ENCODE data around the gene NPPC.

The NPPC gene

DNA sequence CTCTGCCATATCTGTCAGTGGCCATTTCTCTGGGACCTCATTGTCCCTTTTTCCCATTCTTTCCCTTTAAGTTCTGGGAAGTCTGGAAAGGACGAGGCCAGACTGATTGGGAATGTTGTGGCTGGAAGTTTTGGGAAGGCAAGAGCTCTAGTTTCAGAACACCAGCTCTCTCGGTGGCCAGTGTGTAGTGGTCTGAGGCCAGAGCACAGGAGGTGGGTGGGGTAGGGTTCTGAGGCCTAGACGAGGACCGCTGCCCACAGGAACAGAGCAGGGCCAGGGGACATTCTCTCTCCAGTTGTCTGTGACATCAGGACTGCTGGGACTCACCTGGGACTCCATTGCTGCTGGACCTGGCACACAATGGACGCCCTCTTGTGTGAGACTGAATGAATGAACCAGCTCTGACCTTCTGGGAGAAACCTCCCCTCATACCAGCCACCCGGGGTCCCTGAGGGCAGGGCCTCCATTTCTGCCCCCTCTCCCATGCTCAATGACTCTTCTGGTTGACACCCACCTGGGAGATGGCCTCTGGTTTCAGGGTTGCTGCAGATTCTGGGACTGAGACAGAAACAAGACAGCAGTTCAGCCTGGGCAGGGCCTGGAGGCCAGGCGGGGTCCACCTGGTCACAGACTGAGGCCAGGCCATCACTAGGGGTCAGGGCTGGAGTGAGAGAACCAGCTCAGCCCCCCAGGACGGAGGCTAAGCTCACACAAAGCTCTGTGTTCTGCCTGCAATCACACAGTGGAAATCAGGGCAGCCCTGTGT, 8.4 kb upstream of the NPPC start:
- FAIRE-seq: no peak

DNA sequence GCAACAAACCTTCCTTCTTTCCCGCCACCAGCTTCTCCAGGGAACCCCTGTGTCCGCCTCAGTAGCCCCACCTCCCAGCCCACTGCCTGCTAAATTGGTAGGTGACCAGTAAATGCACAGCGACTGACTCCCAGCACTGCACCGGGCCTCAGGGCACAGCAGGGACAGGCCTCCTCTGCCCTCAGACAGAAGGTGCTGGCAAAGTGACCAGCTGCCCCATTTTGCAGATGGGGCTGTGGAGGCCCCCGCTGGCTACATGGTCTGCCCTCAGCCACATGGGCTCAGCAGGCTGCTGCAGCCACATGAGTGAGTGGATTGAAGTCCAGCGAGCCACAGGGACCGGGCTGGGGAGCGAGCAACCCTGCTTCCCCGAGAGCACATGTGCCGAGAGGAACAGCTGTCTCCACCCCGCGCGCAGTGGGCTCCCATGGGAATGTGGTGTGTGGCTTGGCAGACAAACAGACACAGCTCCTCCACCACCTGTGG, 7.8 kb upstream of the NPPC start:
- no peak for FAIRE-seq

DNA sequence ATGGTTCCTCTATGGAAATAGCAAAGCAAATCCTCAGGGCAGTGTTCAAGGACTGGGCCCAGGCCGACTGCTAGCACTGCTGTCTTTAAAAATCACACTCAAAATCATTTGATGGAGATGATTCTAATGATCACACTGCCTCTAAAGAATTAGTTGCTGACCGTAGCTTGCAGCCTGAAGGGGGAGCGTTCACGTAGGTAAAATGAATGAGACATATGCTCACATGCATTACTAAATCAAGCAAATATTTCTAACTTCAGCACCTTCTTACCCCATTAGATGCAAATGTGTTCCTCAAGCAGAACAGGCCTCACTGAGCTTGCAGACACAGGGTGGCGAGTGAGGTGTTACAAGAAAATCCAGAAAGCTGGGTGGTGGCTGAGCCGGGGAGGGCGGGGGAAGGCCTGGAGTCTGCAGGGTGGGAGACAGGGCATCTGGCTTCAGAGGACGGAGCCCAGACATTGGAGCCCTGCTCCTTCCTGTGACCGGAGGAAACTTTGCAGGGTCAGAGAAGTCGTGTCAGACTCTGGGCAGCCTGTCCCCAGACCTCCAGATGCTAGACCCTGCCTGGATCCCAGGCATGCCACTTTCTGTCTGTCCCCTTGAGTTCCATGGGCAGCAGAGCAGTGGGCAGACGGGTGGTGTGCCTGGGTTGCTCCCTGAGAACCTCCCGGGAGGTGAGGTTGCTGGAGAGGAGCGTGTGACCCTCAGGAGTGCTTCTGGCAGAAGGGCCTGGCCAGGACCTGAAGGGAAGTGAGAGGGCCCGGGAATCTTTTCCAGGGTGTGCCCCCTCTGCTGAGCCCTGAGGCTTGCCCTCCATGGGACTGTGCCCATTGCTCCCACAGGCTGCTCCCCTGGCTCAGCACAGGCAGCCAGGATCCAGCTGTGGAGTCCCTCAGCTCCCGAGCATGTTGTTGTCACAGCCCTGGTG, 7.1 kb upstream of the NPPC start:
- no peak for FAIRE-seq

DNA sequence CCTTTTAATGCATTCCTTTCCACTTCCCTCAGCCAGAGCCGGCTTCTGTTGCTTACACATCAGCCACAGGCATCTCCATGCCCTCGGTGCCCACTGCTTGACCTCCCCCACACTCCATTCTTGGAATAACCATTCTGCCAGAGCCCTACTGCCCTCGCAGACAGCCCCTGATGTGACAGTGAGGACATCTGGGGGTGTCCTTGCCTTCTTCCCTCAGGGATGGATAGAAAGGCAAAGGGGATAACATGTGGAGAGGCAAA, 6.4 kb upstream of the NPPC start:
- no peak for FAIRE-seq

DNA sequence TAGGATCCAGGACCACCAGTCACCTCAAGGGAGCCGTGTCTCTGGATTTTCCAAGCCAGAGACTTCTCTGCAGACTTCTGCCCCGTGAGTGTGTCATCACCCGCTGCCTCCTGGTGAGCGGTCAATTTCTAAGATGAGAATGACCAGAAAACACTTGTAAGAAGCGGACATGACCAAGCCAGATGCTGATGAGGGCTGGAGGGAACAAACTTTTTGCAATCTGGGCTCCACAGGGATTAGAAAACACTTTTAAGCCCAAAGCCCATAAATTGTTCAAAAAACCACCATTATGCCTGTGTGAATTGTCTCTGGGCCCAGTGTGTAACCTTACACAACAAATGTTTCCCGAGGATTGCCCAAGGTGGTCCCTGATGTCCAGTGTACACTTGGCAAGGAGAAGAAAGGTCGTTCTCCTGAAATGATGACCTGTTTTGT, 5.3 kb upstream of the NPPC start:
- FAIRE-seq: no peak

DNA sequence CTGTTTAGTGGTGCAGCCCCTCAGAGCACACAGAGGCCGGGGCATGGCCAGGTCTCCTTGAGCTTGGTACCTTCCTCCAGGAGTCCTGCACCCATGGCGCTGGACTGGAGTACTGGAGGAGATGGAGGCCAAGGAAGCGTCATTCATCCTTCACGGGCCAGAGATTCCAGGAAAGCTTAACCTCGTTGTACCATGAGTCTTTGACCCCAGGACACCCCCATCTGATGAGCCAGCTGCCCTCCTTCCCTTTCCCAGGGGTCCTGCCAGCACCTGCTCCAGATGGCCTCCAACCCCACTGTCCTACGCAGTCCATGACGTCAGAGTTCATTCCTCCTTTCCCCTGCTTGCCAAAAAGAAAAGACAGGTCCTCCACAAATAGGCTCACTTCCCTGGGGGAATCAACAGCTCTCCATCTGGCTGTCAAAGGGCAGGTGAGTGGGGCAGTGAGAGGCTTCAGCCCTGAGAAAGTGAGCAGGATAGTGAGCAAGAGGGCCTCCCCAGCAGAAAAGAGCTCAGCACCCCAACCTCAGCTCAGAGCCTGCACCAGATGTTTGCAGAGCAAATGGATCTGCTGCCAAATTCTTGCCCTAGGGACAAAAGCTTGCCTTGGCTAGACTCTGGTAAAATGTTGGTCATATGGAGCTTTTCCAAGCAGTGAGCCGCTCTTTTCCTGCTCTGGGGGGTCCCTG, 4.5 kb upstream of the NPPC start:
- no peak for FAIRE-seq

DNA sequence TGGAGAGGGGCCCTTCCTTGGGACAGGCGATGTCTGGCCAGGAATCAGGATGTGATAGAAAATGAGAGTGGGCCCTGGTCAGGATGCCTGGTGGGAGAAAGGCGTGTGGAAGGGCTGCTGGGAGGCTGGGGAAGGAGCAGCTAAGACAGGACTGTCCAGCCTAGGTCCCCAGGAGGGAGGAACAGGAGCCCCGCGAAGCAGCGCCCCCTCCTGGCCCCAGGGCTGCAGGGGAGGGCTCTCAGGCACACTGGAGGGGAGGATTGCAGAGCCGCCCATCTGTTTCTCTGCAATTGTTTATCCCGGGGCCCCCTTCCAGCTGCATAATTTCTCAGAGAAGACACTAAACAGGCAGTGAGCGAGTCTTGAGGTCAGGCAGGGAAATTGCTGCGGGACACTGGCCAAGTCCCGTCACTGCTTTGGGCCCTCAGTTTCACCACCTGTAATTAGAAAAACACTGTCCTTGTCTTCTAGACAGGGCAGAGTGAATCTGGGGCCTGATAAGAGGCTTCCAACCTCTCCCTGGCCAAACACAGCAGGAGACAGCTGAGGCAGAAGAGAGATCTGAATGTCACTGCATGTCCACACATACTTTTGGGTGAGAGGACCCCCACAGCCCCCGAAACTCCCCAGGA, 3.9 kb upstream of the NPPC start:
- no peak for FAIRE-seq

DNA sequence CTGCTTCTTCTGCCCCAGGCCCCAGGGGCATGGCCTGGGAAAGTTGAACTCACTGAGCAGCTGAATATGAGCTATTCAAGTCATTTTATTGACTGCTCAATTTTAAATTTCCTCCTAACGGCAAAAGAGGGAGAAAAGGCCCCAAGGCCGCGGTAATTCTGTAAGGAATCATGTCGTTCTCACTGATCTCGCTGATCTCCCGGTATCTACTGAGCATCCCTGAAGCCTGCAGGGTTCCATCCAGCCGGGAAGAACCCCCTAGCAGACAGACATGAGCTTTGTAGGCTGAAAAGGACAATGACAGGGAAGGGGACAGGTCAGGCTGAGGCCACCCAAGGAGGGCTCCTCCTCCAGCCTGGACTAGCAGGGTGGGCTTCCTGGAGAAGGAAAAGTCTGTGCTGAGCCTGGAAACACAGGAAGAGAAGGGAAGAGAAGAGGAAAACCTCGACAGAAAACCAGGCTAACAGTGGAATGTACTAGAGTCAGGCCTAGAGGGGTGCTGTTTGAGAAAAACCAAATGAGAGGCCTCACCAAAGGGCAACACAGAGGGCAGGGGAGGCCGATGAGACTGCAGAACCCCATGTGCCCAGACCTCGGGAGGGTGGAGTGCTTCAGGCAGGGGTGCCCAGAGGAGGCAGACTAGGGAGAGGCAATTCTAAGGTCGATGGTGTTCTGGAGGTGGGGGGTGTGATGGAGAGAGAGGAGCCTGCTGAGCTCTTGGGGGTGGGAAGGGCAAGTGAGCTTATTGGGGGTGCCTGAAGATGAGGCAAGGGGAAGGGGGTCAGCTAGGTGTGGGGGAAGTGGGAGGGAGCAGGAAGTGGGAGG, 2.9 kb upstream of the NPPC start:
- FAIRE-seq: no peak

DNA sequence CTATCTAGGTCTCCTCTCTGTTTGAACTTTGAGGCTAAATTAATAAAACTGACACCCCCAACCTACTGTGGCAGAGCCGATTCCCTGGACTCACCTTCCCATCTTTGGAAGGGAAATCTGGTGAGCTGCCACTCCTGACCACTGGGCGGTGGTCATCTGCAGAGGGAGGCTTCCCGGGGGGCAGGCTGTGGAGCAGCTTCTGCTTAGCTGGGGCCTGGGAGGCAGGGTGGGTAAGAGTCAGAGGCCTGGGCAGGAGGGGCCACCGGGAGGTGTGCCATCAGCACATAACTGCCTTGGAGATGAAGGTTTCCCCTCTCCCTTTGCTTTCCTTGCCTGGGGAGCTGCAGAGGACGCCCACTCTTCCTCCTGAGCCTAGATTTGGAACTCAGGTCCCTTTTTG, 2.3 kb upstream of the NPPC start:
- no peak for FAIRE-seq

DNA sequence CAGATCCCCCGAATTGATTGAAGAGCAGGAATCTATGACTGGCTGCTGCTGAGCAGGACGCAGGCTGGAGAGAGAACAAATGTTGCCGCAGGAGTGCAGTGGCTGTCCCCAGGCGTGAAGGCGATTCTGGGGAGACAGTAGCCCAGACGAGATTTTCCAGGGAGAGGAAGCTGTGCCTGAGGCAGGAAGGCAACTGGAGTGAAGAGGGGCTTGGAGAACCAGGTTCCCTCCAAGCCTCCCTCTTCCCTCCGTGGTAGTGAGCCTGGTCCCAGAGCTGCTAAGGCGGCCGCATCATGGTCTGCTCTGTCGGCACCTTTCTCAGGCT, 1.3 kb upstream of the NPPC start:
- no peak for FAIRE-seq

DNA sequence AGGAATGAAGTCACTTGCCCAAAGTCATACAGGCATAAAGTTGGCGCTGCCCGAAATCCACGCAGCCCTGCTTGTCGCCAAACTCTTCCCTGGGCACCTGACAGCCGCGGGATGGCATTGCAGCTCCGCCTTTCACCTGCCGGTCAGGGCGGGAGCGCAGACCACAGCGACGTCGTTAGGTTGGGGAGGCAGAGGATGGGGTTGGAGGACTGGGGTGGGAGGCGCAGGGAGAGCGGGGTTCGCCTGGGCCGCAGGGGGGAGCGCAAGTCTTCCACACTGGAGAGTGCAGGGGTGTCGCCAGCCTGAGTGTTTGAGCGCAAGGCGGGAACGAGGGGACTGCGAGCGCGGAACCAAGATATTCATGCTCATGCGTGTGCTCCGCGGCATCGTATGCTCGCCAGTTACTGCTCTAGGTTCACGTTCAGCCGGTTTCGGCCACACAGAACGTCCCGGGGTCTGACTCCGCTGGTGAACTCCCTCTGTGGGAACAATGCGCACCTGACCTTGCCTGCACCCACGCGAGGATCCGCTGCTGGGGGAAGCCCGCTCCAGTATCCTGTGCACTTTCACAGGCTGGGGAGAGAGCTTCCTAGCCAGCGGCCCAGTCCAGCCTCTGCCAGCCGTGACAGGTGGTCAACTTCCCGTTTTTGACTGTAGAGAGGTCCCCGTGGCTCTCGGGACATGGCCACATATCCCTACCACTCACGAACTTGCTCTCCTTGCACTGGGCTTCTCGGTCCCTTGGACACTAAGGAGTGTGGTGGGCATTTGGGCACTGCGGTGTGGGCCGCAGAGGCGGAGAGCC, 767 bp upstream of the NPPC start:
- no peak for FAIRE-seq

DNA sequence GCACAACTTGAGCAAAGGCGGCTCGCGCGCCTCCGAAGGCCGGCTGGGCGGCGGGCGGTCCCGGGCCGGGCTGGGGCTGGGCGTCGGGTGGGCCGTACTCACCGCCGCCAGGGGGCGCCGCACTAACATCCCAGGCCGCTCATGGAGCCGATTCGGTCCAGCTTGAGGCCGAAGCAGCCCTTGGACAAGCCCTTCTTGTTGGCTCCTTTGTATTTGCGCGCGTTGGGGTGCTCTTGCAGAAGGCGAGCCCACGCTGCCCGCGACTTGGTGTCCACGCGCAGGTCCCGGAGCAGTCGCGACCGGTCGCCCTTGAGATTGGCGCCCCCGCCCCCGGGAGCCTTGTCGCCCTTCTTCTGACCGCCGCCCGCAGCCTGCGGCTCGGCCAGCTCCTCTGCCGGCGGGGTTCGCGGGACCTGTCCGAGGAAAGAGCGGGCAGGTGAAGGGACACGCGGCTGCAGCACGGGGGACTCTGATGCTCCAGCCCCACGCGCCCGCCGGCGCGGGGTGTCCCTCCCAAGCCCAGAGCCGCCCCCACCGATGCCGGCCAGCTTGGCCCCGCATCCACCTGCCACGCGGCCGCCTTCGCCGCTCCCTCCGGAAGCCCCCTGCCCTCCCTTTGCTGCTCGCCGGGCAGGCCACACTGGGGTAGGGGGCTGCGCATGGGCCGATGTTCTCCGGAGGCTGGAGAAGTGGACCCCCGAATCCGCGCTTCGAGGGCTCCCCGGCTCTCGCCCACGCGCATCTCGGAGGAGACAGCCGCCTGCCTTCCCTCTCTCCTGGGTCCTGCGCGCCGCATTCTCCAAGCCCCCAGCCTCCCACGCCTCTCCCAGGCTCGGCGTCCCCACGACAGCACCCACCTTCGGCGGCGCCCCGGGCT, 655 bp downstream of the NPPC start:
- FAIRE-seq: no peak

DNA sequence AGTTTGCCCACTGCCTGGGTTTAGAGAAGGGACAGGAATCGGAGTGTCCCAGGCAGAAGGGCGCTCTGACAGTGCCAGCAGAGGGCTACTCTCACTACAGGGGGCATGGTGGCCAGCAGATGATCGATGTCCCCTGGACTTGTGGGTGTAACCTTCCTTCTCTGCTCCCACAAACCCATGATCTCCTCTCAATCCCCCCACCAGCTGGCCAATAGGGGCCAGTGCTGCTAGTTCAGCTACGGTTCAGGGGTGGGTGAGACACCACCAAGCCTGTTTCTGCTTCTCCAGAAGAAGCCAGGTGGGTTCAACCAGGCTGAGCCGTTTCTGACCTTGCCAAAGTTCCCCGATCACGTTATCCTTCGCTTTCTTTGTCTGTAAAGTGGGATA, 1.3 kb downstream of the NPPC start:
- FAIRE-seq: no peak

DNA sequence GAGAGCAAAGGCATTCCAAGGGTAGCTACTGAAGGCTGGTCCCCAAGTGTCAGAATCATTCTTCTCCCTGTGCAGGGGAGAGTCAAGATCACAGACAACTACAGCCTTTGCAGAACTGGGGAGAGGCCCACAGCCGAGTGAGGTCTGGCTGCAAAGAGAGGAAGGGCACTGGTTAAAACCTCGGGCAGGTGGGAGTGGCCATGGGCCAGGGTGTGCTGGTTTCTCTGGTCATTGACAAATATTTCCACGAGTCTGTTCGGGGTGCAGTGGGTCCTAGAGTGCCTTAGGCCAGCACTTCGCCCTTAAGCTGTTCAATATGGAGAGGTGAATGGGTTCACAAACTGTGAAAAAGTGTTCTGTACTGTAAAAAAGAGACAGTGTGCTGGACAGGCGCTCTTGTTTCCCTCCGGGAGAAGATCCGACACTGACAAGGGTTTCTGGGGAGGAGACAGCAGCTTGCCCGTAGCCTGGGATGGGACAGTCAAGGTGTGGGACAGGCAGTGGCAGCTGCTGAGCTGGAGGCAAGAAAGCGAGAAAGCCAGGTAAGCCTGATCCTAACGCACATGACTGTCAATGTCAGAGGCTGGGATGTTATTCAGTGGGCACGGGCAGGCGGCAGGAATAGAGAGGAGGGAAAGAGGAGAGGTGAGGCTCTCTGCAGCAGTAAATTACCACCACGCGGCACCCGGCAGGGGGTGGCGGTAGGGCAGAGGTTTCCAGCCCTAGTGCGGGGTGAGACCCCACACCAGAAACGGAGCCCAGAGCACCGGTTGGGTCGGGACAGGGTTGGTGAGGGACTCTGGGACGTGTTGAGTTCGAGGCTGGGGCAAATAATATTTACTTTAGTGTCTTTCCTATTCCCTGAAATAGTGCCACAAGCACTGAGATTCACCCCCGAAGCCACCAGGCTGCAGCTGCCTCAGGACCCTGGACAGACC, 2.0 kb downstream of the NPPC start:
- FAIRE-seq: no peak

DNA sequence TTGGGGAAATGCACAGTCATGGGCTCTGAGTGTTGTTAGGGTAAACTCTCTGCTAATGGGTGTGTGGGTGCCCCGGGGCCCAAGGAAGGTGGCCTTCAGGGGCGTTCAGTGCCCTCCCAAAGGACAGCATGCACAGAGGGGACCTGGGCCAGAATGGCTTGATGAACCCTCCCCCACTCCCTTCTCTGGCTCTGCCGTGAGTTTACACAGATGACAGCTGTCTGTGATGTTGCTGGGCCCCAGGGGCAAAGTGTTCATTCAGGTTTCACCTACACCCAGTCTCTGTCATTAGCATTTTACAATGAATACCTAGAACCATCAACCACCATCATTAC, 3.2 kb downstream of the NPPC start:
- no peak for FAIRE-seq

DNA sequence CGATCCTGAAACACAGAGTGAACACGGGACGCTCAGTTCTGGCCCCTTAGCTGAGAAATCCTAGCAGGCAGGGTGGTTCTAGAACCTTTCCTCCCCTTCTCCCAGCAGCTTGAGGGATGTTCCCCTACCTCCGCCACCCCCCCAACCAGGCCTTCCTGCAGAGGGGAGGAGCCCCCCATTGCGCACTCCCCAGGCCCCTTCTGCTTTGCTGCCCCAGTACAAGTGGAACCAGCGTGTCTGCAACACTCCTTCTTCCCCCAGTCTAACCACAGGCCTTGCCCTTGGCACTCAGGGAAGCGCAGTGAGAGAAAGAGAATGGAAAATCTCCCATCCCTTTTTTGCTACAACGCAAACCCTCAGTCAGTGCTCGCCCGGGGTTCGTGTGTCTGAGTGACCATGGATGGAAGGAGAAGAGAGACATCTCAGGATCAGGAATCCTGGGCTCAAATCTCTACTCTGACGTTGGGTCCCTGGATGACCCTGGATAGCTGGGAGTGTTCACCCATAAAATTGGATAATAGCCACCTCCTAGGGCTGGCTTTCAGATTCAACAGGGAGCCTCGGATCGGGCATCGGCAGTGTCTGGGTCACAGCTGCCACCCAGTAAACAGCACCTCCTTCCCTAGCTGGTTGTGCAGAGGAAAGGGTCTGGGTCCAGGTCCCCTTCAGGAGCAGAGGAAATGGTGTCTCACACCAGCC, 3.7 kb downstream of the NPPC start:
- no peak for FAIRE-seq

DNA sequence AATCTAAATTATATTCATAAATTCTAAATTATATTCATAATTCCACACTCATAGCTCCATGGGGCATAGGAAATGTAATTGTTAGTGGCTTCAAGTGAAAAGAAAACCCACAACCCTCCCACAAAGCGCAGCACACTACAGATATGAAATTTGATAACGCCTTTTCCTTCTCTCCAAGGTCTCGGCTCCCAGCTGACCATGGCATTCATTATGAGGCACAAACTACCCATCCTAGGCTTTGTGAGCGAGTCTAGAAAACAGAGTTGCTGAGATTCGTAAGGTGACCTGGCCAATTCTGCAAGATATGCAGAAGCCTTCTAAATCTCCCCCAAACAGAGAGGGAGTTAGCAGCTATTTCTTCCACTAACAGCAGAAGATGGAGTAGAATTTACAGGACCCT, 5.4 kb downstream of the NPPC start:
- no peak for FAIRE-seq

DNA sequence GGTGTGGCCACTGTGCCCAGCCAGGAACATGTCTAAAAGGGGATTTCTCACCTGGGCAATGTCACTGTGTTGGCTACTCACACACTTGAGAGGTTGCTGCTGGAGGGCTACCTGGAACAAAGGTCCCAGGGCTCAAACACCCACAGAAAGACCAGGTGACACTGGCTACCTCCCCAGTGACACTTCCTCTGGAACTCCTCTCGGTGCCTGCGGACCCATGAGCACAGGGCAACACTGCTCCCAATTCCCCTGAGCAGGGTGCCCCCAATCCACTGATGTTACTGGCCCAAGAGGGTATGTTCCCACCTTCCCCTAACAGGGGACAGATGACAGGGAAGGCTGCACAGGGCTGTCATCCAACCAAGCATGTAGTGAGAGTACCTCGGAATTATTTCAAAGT, 5.8 kb downstream of the NPPC start:
- no peak for FAIRE-seq
